IgD-negative memory B cell (primary cell): Measurements from ENCODE around the gene IL10RB. TPM values are rescaled to one million over a fixed set of nuclear protein-coding genes. Genes with fewer than 3 reads are reported as not detected.
A peak's percentile ranks its signal among the peaks of the same experiment; 100 is the strongest.
"Not testable (repeated sequence)": the region's sequence is repeated elsewhere in the genome, so short reads cannot be mapped to it uniquely, and the experiment has no call there.

Experiments
- H3K27ac Mint-ChIP-seq, 3 donors: one replicate each; pipeline ENCODE4 v1.8.0; 2020 to 2022; ENCODE audit warnings: mild to moderate bottlenecking in 3 of 3, mixed read lengths in 3 of 3, moderate library complexity in 1 of 3
- H3K27me3 Mint-ChIP-seq: one replicate; pipeline ENCODE4 v1.8.0; 2021; ENCODE audit warnings: mixed read lengths
- H3K36me3 Mint-ChIP-seq: one replicate; pipeline ENCODE4 v1.8.0; 2020; ENCODE audit warnings: mild to moderate bottlenecking, mixed read lengths
- H3K4me1 Mint-ChIP-seq, 3 donors: one replicate each; pipeline ENCODE4 v1.8.0; 2020 to 2022; ENCODE audit warnings: mixed read lengths in 3 of 3, mild to moderate bottlenecking in 1 of 3
- H3K4me3 Mint-ChIP-seq, 4 donors: one replicate each; pipeline ENCODE4 v1.8.0; 2020 to 2022; ENCODE audit warnings: mild to moderate bottlenecking in 4 of 4, mixed read lengths in 4 of 4, moderate library complexity in 3 of 4
- H3K9me3 Mint-ChIP-seq, 3 donors: one replicate each; pipeline ENCODE4 v1.8.0; 2020 to 2021; ENCODE audit warnings: mixed read lengths in 3 of 3, mild to moderate bottlenecking in 1 of 3
- polyA plus RNA-seq: library from polyadenylated mRNA; unstranded; fragments of 300-500 nt; fragmentation: Illumina TruSeq; gene quantifications from one replicate; pipeline ENCODE4 v1.2.3, GENCODE V29; 2021

The IL10RB gene
- polyA plus RNA-seq, 1 donor from 2014 or later, result 56.6 TPM

- no peak overlapping the region for H3K27ac Mint-ChIP-seq
- peaks cover 6 to 19% (median 12%) of the 10 kb centered on the region in 3 donors for H3K4me1 Mint-ChIP-seq
- H3K27me3 Mint-ChIP-seq, result no peaks in the 10 kb centered on the region
- no peaks in the 10 kb centered on the region for H3K36me3 Mint-ChIP-seq
- H3K4me3 Mint-ChIP-seq, result no peak overlapping the region
- no peaks in the 10 kb centered on the region for H3K9me3 Mint-ChIP-seq
Measured at GRCh38 chr21:33312121-33312520, 46.0 kb downstream of the IL10RB start.

- Mint-ChIP-seq H3K27ac (no peak overlapping the region), H3K4me1 (peaks cover 6 to 19% (median 12%) of the 10 kb centered on the region in 3 donors), H3K36me3 (no peaks in the 10 kb centered on the region), H3K9me3 (no peaks in the 10 kb centered on the region), H3K27me3 (no peaks in the 10 kb centered on the region), H3K4me3 (peak overlapping the region in 1 of 4 donors; percentile 14)
Measured at GRCh38 chr21:33313183-33313582, 47.0 kb downstream of the IL10RB start.

DNA sequence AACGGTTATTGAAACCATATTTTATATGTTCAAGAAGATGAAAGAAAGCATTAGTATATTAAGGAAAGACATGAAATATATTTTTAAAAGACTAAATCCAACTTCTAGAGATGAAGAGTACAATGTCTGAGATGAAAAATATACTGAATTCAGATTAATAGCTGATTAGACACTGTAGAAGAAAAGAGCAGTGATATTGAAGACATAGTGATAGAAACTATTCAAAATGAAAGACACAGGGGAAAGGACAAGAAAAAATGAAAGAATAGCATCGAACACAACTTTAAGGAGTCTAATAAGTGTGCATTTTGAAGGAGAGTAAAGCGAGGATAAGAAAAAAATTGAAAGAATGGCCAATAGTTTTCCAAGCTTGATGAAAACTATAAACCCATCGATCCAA, 47.4 kb downstream of the IL10RB start:
- H3K27ac Mint-ChIP-seq, result no peak overlapping the region

DNA sequence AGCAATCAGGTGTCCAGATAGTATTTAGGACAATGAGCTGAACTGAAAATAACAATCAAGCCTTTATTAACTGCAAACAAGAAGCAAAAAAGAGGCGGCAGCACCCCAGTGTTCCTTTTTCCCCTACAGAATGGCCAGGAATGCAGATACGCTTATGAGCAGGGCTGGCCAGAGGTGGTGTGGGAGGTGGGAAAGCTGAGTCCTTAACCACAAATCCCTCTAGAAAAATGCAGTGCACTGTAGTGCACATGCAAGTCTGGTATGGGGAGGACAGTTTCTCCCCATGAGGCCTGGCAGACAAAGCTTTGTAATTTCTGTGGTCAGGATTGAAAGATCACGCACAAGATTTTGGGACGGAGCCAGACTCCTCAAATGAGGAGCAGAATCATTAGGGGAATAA, 47.9 kb downstream of the IL10RB start:
- no peaks in the 10 kb centered on the region for H3K36me3 Mint-ChIP-seq
- H3K4me1 Mint-ChIP-seq, result peaks cover 2 to 13% (median 5%) of the 10 kb centered on the region in 3 donors
- no peaks in the 10 kb centered on the region for H3K9me3 Mint-ChIP-seq
- H3K27me3 Mint-ChIP-seq, result no peaks in the 10 kb centered on the region
- H3K27ac Mint-ChIP-seq, result no peak overlapping the region
- H3K4me3 Mint-ChIP-seq, result no peak overlapping the region

More for the DNA sequence above, 47.4 kb downstream of the IL10RB start:
- no peaks in the 10 kb centered on the region for H3K9me3 Mint-ChIP-seq
- no peak overlapping the region for H3K4me3 Mint-ChIP-seq
- no peaks in the 10 kb centered on the region for H3K36me3 Mint-ChIP-seq
- H3K4me1 Mint-ChIP-seq, result peaks cover 6 to 18% (median 10%) of the 10 kb centered on the region in 3 donors
- H3K27me3 Mint-ChIP-seq, result no peaks in the 10 kb centered on the region

DNA sequence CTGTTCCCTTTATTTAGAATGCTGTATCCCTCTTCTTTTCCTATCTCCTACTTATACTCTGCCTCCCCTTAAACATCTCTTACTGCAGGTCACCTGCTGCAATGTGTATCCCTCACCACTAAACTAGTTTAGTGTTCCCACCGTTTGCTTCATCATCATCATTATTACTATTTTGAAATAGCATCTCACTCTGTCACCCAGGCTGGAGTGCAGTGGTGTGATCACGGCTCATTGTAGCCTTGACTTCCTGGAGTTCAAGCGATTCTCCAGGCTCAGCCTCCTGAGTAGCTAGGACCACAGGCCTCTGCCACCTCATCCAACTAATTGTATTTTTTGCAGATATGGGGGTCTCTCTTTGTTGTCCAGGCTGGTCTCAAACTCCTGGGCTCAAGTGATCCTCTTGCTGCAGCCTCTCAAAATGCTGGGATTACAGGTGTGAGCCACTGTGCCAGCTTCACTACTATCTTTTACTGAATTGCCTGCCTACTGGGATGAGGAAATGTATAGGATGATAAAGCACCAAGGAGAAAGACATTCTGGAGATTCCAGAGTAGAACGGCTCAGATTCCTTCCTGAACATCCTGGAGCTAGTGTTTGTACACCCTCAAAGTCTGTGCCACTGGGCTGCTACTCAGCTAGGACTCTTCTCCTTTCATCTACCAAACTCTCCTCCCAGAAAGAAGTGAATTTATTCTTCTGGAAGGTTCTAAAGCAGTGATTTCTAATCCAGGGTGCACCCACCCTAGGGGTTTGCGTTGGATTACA, 50.0 kb downstream of the IL10RB start:
- no peak overlapping the region for H3K27ac Mint-ChIP-seq
- no peaks in the 10 kb centered on the region for H3K36me3 Mint-ChIP-seq
- H3K4me3 Mint-ChIP-seq, result no peak overlapping the region
- no peaks in the 10 kb centered on the region for H3K9me3 Mint-ChIP-seq
- H3K4me1 Mint-ChIP-seq, result peaks cover 0 to 10% (median 3%) of the 10 kb centered on the region in 3 donors
- no peaks in the 10 kb centered on the region for H3K27me3 Mint-ChIP-seq

- no peaks in the 10 kb centered on the region for H3K9me3 Mint-ChIP-seq
- no peaks in the 10 kb centered on the region for H3K36me3 Mint-ChIP-seq
- peak overlapping the region in 1 of 3 donors; percentile 37 for H3K27ac Mint-ChIP-seq
- no peaks in the 10 kb centered on the region for H3K27me3 Mint-ChIP-seq
- no peak overlapping the region for H3K4me3 Mint-ChIP-seq
- H3K4me1 Mint-ChIP-seq, result peaks cover 0 to 10% (median 2%) of the 10 kb centered on the region in 3 donors
Measured at GRCh38 chr21:33317145-33317544, 51.0 kb downstream of the IL10RB start.

DNA sequence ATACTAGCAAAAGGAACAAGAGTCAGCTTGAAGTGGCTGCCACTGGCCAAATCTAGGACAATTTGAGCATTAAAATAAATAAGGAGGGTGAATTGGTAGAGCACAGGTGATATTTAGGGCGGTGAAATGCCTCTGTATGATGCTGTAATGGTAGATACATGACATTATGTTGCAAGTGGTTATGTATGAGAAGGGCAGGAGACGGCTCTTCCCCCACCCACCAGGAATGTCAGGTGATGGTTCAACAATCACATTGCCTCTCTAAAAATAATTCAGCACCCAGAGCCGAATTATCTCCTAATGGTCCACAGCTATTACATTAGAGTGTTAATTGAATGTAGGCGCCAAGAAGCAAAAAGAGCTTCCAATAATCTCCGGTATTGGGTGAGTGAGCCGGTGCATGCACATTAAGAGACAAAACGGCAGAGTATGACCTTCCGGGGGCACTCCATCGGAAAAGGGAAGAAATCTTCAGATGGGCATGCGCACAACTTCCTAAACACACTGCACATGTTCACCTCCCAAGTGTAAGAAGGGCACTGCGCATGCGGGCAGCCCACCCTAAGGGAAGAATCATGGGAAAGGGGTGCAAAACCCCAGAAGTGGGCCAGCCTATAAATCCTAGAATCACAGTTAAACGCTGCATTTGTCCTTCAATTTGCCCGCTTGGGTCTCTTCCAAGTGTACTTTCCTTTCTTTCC, 51.8 kb downstream of the IL10RB start:
- Mint-ChIP-seq H3K27me3 (no peaks in the 10 kb centered on the region), H3K4me1 (peaks cover 0 to 4% (median 0%) of the 10 kb centered on the region in 3 donors), H3K4me3 (no peak overlapping the region), H3K9me3 (no peaks in the 10 kb centered on the region), H3K27ac (peak overlapping the region in 1 of 3 donors; percentile 37), H3K36me3 (no peaks in the 10 kb centered on the region)

DNA sequence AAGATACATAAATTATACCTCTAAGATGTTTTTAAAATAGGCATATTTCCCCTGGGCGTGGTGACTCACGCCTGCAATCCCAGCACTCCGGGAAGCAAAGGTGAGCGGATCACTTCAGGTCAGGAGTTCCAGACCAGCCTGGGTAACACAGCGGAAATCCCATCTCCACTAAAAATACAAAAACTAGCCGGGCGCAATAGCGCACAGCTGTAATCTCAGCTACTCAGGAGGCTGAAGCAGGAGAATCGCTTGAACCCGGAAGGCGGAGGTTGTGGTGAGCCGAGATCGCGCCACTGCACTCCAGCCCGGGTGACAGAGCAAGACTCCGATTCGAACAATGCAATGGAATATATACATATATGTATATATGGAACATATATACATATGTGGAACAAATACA, 54.8 kb downstream of the IL10RB start:
- not testable (repeated sequence) for H3K9me3 Mint-ChIP-seq, H3K27me3 Mint-ChIP-seq, H3K36me3 Mint-ChIP-seq, H3K4me1 Mint-ChIP-seq
- Mint-ChIP-seq H3K4me3 (peak overlapping the region in 1 of 4 donors; percentile 43), H3K27ac (peak overlapping the region in 1 of 3 donors; percentile 85)

DNA sequence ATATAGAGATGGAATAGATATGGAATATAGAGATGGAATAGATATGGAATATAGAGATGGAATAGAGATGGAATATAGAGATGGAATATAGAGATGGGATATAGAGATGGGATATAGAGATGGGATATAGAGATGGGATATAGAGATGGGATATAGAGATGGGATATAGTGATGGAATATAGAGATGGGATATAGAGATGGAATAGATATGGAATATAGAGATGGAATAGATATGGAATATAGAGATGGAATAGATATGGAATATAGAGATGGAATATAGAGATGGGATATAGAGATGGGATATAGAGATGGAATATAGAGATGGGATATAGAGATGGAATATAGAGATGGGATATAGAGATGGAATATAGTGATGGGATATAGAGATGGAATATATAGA, 57.4 kb downstream of the IL10RB start:
- H3K4me1 Mint-ChIP-seq, result peaks cover 8 to 24% (median 10%) of the 10 kb centered on the region in 3 donors
- H3K36me3 Mint-ChIP-seq, H3K27ac Mint-ChIP-seq, H3K27me3 Mint-ChIP-seq, H3K9me3 Mint-ChIP-seq, H3K4me3 Mint-ChIP-seq: not testable (repeated sequence)

DNA sequence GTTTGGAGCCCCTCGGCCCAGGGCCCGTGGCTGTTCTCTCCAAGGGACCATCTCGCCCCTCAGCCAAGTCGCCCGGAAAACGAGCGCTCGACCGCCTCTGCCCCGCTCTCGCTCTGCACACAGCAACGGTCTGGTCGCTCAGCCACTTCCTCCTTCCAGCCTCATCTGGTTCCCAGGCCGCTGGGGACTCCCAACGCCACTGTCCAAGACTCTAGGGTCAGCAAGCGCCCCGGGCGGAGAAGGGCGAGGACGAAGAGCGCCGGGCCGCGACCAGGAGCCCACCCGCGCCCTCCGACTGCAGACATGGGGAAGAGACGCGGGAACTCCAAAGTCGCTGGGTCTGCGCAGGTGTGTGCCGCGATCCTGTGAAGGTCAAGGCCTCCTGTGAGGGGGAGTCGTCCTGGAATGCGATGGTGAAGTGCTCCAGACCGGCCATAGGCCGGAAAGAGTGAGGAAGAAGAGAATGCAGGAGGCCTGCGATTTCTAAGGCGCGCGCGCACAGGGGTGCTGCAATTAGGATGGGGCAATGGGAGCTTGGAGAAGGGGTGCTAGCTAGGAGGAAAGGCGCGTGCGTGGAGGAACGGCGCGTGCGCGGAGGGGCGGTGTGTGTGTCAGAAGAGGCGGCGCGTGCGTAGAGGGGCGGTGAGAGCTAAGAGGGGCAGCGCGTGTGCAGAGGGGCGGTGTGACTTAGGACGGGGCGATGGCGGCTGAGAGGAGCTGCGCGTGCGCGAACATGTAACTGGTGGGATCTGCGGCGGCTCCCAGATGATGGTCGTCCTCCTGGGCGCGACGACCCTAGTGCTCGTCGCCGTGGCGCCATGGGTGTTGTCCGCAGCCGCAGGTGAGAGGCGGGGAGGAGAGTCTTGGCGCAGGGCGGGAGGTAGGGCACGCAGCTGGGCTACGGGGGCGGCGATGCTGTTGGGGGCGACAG, 58.4 kb downstream of the IL10RB start, which contains the start of gene IFNAR1:
IFNAR1 (plus strand) TSS at position 680 of the 931 bp plus-strand sequence; CDS start at position 766, 86 bp downstream.
- Mint-ChIP-seq H3K4me3 (no peak within 1 kb of the TSS), H3K27me3 (no peaks in the 10 kb centered on the region), H3K36me3 (peaks cover 2% of the 10 kb centered on the region), H3K4me1 (peaks cover 10 to 30% (median 12%) of the 10 kb centered on the region in 3 donors), H3K9me3 (no peaks in the 10 kb centered on the region), H3K27ac (no peak within 1 kb of the TSS)

- Mint-ChIP-seq H3K36me3 (peaks cover 2% of the 10 kb centered on the region), H3K27ac (no peak overlapping the region), H3K9me3 (no peaks in the 10 kb centered on the region), H3K4me3 (no peak overlapping the region), H3K27me3 (no peaks in the 10 kb centered on the region), H3K4me1 (peaks cover 15 to 39% (median 21%) of the 10 kb centered on the region in 3 donors)
Measured at GRCh38 chr21:33325222-33326067, 59.3 kb downstream of the IL10RB start.

DNA sequence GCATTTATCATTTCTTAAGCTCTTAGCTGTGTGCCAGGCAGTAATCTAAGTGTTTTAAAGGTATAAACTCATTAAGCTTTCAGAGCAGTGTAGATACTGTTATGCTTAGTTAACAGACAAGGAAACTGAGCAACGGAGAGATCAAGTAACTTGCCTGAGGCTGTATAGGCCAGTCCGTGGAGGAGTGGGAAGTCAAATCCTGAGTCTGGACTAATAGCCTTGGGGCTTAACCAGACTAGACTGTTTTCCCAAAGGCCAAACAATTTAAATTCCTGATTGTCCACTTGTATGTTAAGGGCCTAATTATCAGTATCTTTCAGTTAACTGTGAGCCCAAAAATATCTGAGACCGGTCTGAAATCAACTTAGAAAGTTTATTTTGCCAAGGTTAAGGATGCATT, 61.2 kb downstream of the IL10RB start:
- H3K27ac Mint-ChIP-seq, result no peak overlapping the region
- no peaks in the 10 kb centered on the region for H3K9me3 Mint-ChIP-seq
- no peaks in the 10 kb centered on the region for H3K27me3 Mint-ChIP-seq
- H3K4me1 Mint-ChIP-seq, result peaks cover 29 to 58% (median 32%) of the 10 kb centered on the region in 3 donors
- H3K4me3 Mint-ChIP-seq, result peak overlapping the region; percentile 23 to 89 (median 50)
- H3K36me3 Mint-ChIP-seq, result peaks cover 6% of the 10 kb centered on the region

GRCh38 chr21:33327792-33328433, 61.7 kb downstream of the IL10RB start:
- H3K27me3 Mint-ChIP-seq, result no peaks in the 10 kb centered on the region
- H3K36me3 Mint-ChIP-seq, result peaks cover 6% of the 10 kb centered on the region
- H3K9me3 Mint-ChIP-seq, result peaks cover 0 to 3% (median 0%) of the 10 kb centered on the region in 3 donors
- peak overlapping the region; percentile 38 to 89 (median 52) for H3K4me3 Mint-ChIP-seq
- H3K4me1 Mint-ChIP-seq, result peaks cover 34 to 62% (median 37%) of the 10 kb centered on the region in 3 donors
- H3K27ac Mint-ChIP-seq, result peak overlapping the region in 1 of 3 donors; percentile 43
